GM18909 (cell line): ENCODE results near the gene CEBPG.

Experiments used
- ATAC-seq: cut with Tn5 transposase; IDR thresholded peaks from one replicate; pipeline ENCODE4 v1.9.1; 2021; ENCODE audit warnings: mild to moderate bottlenecking; ENCODE audit not compliant: unreplicated experiment, poor library complexity

Gene CEBPG

GRCh38 chr19:33349319-33350289, 23.9 kb upstream of the CEBPG start:
- ATAC-seq, result no peak

GRCh38 chr19:33350538-33351309, 22.8 kb upstream of the CEBPG start:
- ATAC-seq, result no peak

- ATAC-seq, result no peak
Measured at GRCh38 chr19:33355535-33355934, 18.0 kb upstream of the CEBPG start.

GRCh38 chr19:33357556-33357955, 16.0 kb upstream of the CEBPG start:
- no peak for ATAC-seq

DNA sequence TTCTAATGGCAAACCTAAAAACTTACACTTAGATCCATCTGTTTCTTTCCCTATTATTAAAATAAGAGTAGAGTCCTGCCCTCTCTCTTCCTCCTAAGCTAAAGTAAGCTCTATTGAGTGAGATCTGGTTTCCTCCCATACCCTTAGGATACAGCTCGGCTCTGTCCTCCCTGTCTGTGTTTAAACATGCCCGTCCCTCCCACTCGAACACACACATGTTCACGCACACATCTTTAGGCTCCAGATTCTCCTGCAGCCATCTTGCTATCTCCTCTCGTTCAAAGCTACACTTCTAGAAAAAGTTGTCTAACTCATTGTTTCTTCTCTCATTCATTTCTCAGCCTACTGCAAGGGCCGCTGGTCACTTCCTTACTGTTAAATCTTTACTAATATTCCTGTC, 15.1 kb upstream of the CEBPG start:
- no peak for ATAC-seq

DNA sequence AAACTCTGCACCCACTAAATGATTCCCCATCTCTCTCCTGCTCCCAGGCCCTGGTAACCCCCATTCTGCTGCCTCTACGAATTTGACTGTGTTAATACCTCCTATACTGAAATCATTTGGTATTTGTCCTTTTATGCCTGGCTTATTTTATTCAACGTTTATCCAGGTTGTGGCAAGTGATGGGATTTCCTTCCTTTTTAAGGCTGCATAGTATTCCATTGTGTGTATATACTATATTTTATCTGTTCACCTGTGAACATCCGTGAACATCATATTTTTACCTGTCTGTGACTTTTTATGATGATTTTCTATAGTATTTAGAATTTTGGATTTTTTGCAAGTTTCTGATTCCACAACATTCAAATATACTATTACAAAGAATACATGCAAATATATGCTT, 13.9 kb upstream of the CEBPG start:
- ATAC-seq, result no peak

DNA sequence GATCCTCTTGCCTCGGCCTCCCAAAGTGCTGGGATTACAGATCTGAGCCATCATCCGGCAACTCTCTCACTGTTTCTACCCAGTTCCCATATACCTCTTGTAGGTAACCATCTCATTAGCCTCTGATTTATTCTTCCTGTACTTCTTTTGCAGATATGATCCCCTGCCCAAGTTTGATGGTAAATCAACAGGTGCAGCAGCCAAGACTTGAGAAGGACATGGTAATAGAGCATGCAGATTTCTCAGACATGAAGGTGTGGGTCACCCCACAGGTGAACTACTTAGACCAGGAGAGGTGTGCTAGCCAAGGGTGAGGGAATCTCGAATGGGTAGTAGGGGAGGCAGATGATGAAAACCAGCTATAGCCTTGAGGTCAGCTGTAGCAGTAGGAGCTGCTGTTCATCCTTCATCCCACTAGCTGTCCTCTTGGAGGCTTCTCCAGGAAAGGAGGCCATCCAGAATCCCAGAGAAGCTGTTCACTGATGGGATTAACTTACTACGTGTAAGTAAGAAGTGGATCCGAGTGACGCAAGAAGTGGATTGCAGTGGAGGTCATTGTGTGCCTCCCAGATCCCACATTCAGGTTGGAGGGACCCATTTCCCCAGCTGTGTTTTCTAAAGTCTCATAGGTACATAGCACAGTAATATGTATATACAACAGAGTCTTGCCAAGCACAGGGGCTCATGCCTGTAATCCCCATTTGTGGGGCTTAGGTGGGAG, 10.8 kb upstream of the CEBPG start:
- no peak for ATAC-seq

DNA sequence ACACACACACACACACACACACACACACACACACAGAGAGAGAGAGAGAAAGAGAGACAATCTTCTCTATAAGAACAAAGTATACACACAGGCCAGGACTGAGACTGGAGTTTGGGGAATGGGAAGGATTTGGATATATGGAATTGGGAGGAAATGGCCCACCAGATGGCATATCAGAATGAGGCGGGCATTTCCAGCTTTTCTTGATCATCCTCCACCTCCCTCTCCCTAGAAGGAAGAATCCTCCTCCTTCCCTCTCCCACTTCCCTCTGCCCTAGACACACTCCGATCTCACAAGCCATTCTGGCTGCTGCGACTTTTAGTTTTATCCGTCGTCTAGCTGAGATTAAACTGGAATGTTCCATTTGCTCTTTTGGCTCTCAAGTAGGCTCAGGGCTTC, 10.0 kb upstream of the CEBPG start:
- ATAC-seq, result no peak

- no peak for ATAC-seq
Measured at GRCh38 chr19:33365691-33366090, 7.8 kb upstream of the CEBPG start.

- ATAC-seq, result no peak
Measured at GRCh38 chr19:33366127-33366526, 7.4 kb upstream of the CEBPG start.

- ATAC-seq, result no peak
Measured at GRCh38 chr19:33366897-33367296, 6.6 kb upstream of the CEBPG start.

DNA sequence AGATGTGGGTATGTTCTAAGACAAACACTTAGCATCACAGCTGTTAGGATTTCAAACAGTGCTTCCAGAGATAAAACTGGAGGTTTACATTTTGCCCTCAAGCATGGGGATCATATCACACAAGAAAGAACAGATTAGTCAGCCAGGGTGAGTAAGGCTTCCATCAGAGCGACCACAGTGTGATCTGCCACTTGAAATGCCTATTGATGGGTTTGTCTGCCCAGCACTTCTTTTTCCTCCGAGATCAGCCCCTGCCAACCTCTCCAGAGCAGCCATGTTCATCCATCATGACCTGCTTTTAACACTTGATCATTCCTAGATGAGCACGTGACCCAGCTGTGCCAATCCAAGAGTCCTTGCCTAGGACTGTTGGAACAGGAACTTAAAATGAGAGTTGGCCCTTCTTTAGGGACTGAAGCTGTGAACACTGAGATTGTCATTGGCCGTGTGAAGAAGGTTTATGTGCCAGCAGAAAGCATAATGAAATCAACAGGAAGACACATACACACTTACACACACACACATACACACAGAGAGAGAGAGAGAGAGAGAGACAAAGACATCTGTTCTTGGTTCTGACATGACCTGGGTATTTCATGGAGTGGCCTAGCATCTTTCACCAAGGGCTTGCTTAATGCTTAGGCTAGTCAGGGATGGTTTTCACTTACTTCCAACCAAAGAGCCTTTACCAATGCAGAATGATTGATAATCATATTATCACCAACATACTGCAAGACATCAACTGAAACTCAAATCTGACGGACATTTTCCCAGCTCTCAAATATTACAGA, 5.2 kb upstream of the CEBPG start:
- no peak for ATAC-seq

GRCh38 chr19:33370783-33371182, 2.7 kb upstream of the CEBPG start:
- no peak for ATAC-seq

DNA sequence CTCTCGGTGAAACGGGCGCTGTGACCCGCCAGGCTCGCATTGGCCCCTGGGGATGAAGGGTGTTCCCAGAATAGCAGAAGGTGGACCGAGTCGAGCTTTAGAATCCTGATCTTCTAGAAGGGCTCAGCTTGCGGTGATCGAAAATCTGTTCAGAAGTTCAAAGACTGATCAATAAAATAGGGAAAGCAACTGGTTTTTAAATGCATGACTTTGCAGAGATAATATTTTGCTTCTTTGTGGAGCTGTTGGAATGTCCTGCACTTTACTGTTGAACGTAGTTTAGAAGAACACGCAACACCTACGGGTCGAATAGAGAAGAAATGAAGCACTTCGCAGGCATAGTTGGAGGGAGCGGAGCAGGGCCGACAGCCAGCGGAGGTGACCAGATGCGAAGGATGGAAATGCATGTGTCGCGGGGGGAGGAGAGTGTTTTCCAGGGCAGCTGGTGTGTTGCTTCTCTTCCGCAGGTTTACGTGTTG, 766 bp downstream of the CEBPG start:
- no peak for ATAC-seq

DNA sequence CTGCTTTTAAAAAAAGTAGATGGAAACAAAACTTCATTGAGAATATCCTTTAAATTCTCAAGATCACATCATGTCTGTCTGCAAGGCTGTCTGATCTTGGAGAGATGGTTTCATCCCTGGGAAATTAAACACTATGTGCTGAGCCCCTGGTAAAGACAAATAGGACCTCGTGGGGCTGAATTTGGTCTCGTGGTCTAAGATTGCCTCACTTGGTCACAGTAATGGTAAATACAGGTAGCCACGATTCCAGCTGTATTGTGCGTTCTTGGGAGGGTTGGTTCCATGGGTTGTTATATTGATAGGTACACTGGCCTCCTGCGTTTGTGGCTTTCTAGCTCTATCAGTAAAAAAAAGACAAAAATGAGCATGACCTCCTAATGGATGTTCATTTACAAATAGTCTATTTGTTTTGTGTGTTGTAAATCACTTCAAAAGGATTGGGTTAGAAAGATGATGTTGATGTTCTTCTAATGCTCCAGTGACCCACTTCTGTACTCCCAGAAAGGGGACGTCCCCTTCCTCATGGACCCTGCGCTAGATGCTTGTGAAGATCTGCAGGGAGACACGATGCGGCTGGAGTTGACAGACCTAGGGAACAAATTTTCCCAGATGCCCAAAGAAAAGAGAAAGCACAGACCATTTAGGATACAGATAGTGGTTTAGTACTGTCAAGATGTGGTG, 1.8 kb downstream of the CEBPG start:
- ATAC-seq, result no peak

- ATAC-seq, result no peak
Measured at GRCh38 chr19:33375837-33376159, 2.3 kb downstream of the CEBPG start.

DNA sequence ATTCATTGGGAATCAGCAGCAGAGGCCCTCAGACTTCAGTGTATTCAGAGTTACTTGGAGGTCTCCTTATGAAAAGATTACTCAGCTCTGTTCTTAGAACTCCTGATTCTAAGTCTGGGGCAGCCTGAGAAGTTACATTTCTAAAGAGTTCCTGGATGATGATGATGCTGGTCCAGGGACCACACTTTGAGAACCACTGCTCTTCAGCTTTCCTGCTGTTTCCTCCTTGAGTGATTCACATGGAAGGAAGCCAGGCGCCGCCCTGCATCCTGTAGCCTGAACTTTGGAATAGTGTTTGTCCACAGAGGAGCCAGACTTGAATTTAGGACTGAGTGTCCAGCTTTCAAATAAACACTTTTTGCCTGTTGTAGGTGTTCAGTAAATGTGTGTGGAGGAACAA, 2.9 kb downstream of the CEBPG start:
- no peak for ATAC-seq

- ATAC-seq, result no peak
Measured at GRCh38 chr19:33376941-33377557, 3.5 kb downstream of the CEBPG start.
